Measurements from ENCODE around the gene PNLIPRP3.

The PNLIPRP3 gene

GRCh38 chr10:116521424-116522290, 94.0 kb downstream of the PNLIPRP3 start:
- DNase-seq = no peak

DNA sequence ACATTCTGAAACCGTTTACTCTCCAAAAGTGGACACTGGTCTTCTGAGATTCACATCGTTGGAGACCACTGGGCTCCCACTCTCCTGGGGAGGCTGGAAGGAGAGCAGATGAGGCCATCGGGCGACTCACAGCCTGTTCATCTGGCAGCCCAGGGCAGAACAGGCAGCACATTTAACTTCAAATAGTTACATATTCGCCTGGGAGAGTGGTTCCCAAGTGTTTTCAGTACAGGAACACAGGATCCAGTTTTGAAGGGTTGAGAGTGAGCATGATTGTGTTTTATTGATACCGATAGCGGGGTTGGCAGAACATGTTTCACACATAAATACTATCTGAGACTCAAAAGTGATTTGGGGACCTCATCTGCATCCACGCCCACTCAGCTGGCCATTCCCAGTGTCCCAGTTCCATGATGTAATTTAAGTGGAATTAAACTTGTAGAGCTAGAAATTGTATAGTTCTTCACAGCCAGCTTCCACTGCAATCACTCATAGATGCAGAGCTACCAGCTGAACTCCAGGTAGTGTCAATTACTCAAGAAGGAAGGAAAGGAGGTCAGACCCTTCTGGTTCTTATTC, 95.2 kb downstream of the PNLIPRP3 start:
- no peak for DNase-seq

DNA sequence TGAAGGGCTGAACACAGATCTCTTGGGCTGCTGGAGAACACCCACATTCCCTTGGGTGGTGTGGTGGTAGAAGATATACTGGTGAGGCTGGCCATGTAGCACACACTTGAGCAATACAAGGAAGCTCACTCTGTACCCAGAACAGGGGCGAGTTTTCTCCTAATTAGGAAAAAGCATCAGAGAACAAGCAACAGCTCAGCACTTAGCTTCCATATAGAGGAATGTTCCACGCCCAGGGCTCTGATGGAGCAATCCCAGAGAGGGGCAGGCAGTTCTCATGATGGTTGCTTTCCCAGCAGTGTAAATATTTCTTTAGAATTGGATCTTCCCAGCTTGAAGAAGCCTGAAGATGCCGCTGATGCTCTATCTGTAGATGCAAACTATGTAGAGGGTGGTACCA, 97.1 kb downstream of the PNLIPRP3 start:
- DNase-seq = no peak

DNA sequence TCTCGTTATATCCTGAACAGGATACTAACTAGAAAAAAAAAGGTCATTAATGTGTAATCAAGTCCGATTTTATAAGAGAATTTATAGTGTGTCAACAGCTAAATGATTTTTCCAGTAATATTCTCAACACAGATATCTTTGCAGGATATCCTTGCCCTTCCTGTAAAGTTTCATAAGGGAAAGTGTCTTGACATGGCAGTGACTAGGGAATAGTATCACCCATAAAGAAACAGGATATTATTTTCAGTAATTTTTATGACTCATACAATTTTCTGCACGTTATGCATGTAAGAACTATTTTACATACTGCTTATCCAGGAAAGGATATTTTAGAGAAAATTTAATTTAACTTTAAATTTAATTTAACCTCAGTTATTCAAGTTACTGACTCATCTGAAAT, 98.6 kb downstream of the PNLIPRP3 start:
- DNase-seq = no peak
